Psoas muscle (tissue), 8 donors: ENCODE measurements around the gene ARHGAP32. TPM values are rescaled to one million over a fixed set of nuclear protein-coding genes. Genes with fewer than 3 reads are reported as not detected.

Experiments
- ATAC-seq, 4 donors: fragments of 200-7000 bp; cut with Tn5 transposase; one replicate each; pipeline ENCODE4 v1.9.1; 2020; ENCODE audit warnings: moderate library complexity in 3 of 4, mild to moderate bottlenecking in 2 of 4
- DNase-seq, 2 donors: peaks; one replicate each; pipeline ENCODE4 v3.0.0-alpha.2; 2020
- H3K27ac ChIP-seq: fragments of 200-600 bp; one replicate; pipeline ENCODE4 v1.8.0; 2022
- H3K27me3 ChIP-seq, 3 donors: fragments of 200-600 bp in 1 of 3; one replicate each; pipeline versions ENCODE4 v1.6.1 to v1.8.0; 2013 to 2022; ENCODE audit warnings: low read length in 2 of 3, mild to moderate bottlenecking in 2 of 3, moderate library complexity in 1 of 3; ENCODE audit not compliant: insufficient read depth in 3 of 3
- H3K36me3 ChIP-seq, 2 donors: fragments of 200-600 bp in 1 of 2; one replicate each; pipeline versions ENCODE4 v1.6.1 to v1.8.0; 2013 to 2022; ENCODE audit warnings: low read depth in 1 of 2, mild to moderate bottlenecking in 1 of 2, moderate library complexity in 1 of 2; ENCODE audit not compliant: insufficient read depth in 1 of 2
- H3K4me1 ChIP-seq: fragments of 200-600 bp; one replicate; pipeline ENCODE4 v1.8.0; 2022
- H3K4me3 ChIP-seq: fragments of 200-600 bp; one replicate; pipeline ENCODE4 v1.8.0; 2022; ENCODE audit warnings: mild to moderate bottlenecking
- H3K9me3 ChIP-seq: fragments of 200-600 bp; one replicate; pipeline ENCODE4 v1.8.0; 2022
- WGBS, 3 donors: extraction: QIAGEN DNeasy Blood & Tissue Kit; methylation state at CpG; one replicate each; pipeline versions ENCODE4 v1.1.6 to v1.1.7; 2013; 5-methylcytosine and 5-hydroxymethylcytosine counted together
- intact Hi-C, 2 donors: fragments of 100-400 bp; cut with DNase I; formaldehyde crosslinking; loops; one replicate each; pipeline versions ENCODE4 v1.11.0 to v1.14.2; 2022
- polyA plus RNA-seq, 3 donors: library from polyadenylated mRNA; stranded (reverse); fragments of 200-250 nt; gene quantifications; one replicate each; pipeline ENCODE4 v1.2.3, GENCODE V29; 2013
- total RNA-seq, 4 donors: library from RNA; stranded (reverse); fragmentation: NEBNext Ultra II Directional in 2 of 4; extraction: Animal tissue kit (Norgen Biotek cat#: 25700) in 2 of 4; gene quantifications; one replicate each; pipeline versions ENCODE4 v1.2.1 to v1.2.4, GENCODE V29; 2021 to 2023
- TF ChIP-seq, protein P1 (sequence below): fragments of 200-600 bp; IDR thresholded peaks from one replicate; pipeline ENCODE4 v1.8.0; 2022; ENCODE audit warnings: antibody characterized with exemption
- donor health status: healthy with polysubstance abuse.
- donor health status: DM: no; HTN: no; CAD: no; lungs with moderate emphysema.
- donor health status: Bipolar disorder and iron deficiency.
- donor health status: healthy.
- donor health status: DM: yes; HTN: yes; CAD: no.
- donor health status: DM: no; HTN: no; CAD: no.
- donor health status: DM: no; HTN: no; CAD: no.
- donor health status: DM: yes; HTN: yes; CAD: no.

ARHGAP32 gene
- total and polyA plus RNA-seq, 7 donors, result 1.3 to 10.1 (median 6.4) TPM

- Histone ChIP-seq H3K4me1 (peaks cover 5% of the 10 kb centered on the region), H3K36me3 (peaks cover 0 to 3% of the 10 kb centered on the region in 2 donors), H3K4me3 (no peak overlapping the region), H3K9me3 (no peaks in the 10 kb centered on the region), H3K27ac (no peak overlapping the region), H3K27me3 (peaks cover 0 to 3% (median 0%) of the 10 kb centered on the region in 3 donors)
- intact Hi-C loops, result no loop called here
- DNase-seq (no peak), ATAC-seq (no peak)
- 57 to 68% (median 64%) methylated on average over 3 of the region's 3 CpGs for WGBS, 3 donors
- TF ChIP-seq, protein P1, sequence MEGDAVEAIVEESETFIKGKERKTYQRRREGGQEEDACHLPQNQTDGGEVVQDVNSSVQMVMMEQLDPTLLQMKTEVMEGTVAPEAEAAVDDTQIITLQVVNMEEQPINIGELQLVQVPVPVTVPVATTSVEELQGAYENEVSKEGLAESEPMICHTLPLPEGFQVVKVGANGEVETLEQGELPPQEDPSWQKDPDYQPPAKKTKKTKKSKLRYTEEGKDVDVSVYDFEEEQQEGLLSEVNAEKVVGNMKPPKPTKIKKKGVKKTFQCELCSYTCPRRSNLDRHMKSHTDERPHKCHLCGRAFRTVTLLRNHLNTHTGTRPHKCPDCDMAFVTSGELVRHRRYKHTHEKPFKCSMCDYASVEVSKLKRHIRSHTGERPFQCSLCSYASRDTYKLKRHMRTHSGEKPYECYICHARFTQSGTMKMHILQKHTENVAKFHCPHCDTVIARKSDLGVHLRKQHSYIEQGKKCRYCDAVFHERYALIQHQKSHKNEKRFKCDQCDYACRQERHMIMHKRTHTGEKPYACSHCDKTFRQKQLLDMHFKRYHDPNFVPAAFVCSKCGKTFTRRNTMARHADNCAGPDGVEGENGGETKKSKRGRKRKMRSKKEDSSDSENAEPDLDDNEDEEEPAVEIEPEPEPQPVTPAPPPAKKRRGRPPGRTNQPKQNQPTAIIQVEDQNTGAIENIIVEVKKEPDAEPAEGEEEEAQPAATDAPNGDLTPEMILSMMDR, result no peak
These were observed 228.3 kb downstream of the ARHGAP32 start for GRCh38 chr11:128963744-128964325.

DNA sequence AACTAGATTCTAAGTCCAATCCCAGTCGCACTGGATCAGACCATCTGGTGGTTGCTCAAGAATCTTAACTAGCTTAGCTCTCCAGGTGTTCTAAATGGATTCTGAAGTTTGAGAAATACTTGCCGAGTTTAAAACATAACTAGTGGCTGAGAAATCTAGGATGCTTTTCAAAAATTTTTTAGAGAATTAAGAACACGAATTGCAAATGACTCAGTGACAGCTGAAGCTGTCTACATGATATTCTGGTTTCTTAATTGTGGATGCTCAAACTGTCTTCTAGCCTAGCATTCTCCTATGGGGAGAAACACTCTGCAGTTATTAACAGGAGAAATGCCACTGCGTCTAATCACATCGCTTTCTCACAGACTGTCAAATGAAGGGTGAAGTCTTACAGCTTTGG, 229.2 kb downstream of the ARHGAP32 start:
- peaks cover 5% of the 10 kb centered on the region for H3K4me1 ChIP-seq
- no peaks in the 10 kb centered on the region for H3K9me3 ChIP-seq
- TF ChIP-seq, protein P1, result no peak
- intact Hi-C loops, result no loop called here
- DNase-seq (no peak), ATAC-seq (no peak)
- whole genome bisulfite sequencing, 3 donors, result 59 to 69% (median 61%) methylated on average over 5 of the region's 5 CpGs
- H3K27me3 ChIP-seq, result peaks cover 0 to 3% (median 0%) of the 10 kb centered on the region in 3 donors
- H3K4me3 ChIP-seq, result no peak overlapping the region
- H3K36me3 ChIP-seq, result no peaks in the 10 kb centered on the region
- no peak overlapping the region for H3K27ac ChIP-seq

DNA sequence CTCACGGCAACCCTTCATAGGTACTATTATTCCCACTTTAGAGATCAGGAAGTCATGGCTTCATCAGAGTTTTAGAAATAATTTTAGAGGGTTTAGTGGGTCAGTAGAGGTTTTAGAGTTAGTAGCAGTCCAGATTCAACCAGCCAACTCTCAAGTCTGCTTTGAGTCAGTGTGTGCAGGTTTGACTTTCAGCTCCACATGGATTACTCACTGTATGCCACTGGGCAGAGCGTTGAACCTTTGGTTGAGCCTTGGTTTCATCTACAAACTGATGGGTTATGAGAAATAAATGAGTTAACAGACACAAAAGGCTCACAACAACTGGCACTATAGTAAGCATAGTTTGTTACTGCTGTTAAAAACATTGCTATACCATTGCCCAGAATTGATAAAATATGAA, 230.5 kb downstream of the ARHGAP32 start:
- Histone ChIP-seq H3K27ac (no peak overlapping the region), H3K27me3 (peaks cover 0 to 3% (median 0%) of the 10 kb centered on the region in 3 donors), H3K4me1 (no peaks in the 10 kb centered on the region), H3K36me3 (no peaks in the 10 kb centered on the region), H3K4me3 (no peak overlapping the region), H3K9me3 (no peaks in the 10 kb centered on the region)
- no peak for DNase-seq
- ATAC-seq, result no peak
- TF ChIP-seq, protein P1, result no peak
- 90 to 92% (median 92%) methylated on average over 2 of the region's 2 CpGs for WGBS, 3 donors
- intact Hi-C loops, result no loop called here

- H3K27me3 ChIP-seq, result peaks cover 0 to 3% (median 0%) of the 10 kb centered on the region in 3 donors
- no peak overlapping the region for H3K4me3 ChIP-seq
- intact Hi-C loops, result loop anchor here (2.0 to 10.0 kb wide), 3 partner anchors 74 to 922 kb away; no protein-coding TSS in a partner anchor
- TF ChIP-seq, protein P1, result no peak
- no peak for ATAC-seq
- DNase-seq, result no peak
- H3K4me1 ChIP-seq, result no peaks in the 10 kb centered on the region
- no peaks in the 10 kb centered on the region for H3K9me3 ChIP-seq
- no peak overlapping the region for H3K27ac ChIP-seq
- WGBS, 3 donors, result 71 to 77% (median 77%) methylated on average over 8 of the region's 8 CpGs
- H3K36me3 ChIP-seq, result no peaks in the 10 kb centered on the region
These were observed 235.0 kb downstream of the ARHGAP32 start for GRCh38 chr11:128957202-128957482.
